WERI-Rb-1 (cell line): ENCODE results near the gene CDH4.

Experiments used
- DNase-seq: peaks from one replicate; pipeline ENCODE4 v3.0.0-alpha.2; 2020
- H3K27ac ChIP-seq: fragments of 250-450 bp; sonication (Bioruptor Pico); 2 replicates; pipeline ENCODE4 v1.5.1; 2020; ENCODE audit warnings: mild to moderate bottlenecking, moderate library complexity
- H3K27me3 ChIP-seq: fragments of 250-450 bp; sonication (Bioruptor Pico); 2 replicates; pipeline ENCODE4 v1.5.1; 2021; ENCODE audit warnings: mild to moderate bottlenecking, low read depth, moderate library complexity; ENCODE audit not compliant: insufficient read depth, severe bottlenecking
- H3K36me3 ChIP-seq: fragments of 250-450 bp; sonication (Bioruptor Pico); 2 replicates; pipeline ENCODE4 v1.5.1; 2020; ENCODE audit warnings: mild to moderate bottlenecking, moderate library complexity
- H3K4me3 ChIP-seq: 2 replicates; pipeline ENCODE4 v1.5.1; 2011; ENCODE audit warnings: low read depth, mild to moderate bottlenecking, control low read depth, low read length
- H3K9me3 ChIP-seq: fragments of 250-450 bp; sonication (Bioruptor Pico); 2 replicates; pipeline ENCODE4 v1.5.1; 2021; ENCODE audit warnings: mild to moderate bottlenecking, moderate library complexity; ENCODE audit not compliant: severe bottlenecking
- CTCF ChIP-seq: IDR thresholded peaks from 2 replicates; pipeline ENCODE4 v1.5.1; 2011; ENCODE audit warnings: low read depth, mild to moderate bottlenecking, control low read depth, inconsistent platforms, low read length

The CDH4 gene

GRCh38 chr20:61923371-61924166, 671.5 kb downstream of the CDH4 start:
- Histone ChIP-seq H3K4me3 (no peak overlapping the region), H3K36me3 (no peaks in the 10 kb centered on the region), H3K9me3 (no peaks in the 10 kb centered on the region), H3K27ac (no peak overlapping the region), H3K27me3 (no peaks in the 10 kb centered on the region)
- TF ChIP-seq CTCF: no peak
- DNase-seq: no peak

- no peak overlapping the region for H3K27ac ChIP-seq
- H3K27me3 ChIP-seq: no peaks in the 10 kb centered on the region
- H3K9me3 ChIP-seq: no peaks in the 10 kb centered on the region
- no peak overlapping the region for H3K4me3 ChIP-seq
- no peak for TF ChIP-seq CTCF
- no peak for DNase-seq
- no peaks in the 10 kb centered on the region for H3K36me3 ChIP-seq
Measured at GRCh38 chr20:61924211-61924857, 672.3 kb downstream of the CDH4 start.

DNA sequence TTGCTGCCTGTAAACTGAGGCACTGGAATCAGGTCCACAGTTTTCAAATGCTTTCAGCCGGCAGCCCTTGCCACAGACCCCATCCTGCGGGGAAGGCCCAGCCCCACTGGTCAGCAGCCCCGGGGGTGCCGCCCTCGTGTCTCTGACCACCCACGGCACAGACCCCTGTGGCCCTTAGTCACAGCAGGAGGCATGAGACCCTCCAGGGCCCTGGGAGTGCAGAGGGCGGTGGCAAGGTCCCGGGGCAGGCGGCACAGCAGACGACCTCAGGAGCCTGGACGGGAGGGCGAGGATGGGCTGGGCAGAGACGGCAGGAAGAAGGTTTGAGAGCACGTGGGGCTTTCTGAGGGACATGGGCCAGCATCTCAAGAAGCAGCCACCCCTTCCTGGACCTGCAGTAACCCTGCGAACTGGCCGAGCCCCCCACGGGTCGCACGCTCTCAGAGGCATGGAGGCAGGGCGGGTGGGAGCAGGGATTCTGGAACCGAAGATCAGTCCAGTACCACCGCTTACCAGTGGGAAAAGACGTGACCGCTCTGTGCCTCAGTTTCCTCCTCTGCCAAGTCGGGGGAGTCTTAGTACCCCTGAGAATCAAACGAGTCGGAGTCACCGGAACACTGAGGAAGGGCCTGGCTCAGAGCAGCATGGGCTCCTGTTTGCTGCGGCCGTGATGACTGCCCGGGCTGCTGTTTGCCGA, 672.9 kb downstream of the CDH4 start:
- DNase-seq: no peak
- Histone ChIP-seq H3K27me3 (no peaks in the 10 kb centered on the region), H3K36me3 (no peaks in the 10 kb centered on the region), H3K27ac (no peak overlapping the region), H3K9me3 (no peaks in the 10 kb centered on the region), H3K4me3 (no peak overlapping the region)
- no peak for TF ChIP-seq CTCF

DNA sequence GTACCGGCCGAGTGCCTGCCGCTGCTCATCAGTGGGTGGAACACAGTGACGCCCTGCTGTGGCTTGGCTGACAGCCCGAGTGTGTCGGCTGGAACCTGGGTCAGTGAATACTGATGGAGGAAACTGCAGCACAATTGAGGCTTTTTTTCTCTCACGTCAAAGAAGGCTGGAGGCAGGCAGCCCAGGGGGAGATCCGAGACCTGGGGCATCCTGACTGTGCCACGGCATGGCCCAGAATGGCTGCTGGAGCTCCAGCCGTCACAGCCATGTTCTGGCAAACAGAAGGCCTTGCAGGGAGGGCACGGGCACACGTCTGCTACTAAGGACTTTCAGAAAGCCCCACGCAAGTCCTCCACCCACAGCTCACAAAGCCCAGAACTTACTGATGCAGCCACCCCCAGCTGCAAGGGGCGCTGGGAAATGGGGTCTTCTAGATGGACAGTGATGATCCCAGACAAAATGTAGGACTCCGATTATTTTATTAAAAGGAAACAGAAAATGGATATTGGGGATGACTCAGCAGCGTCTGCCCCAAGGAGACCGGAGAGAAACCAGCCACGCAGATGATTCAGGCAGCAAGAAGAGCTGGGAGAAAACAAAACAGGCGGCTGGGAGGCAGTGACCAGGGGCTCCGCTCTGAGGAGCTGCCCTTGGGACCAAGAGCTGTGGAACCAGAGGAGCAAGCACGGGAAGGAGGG, 673.6 kb downstream of the CDH4 start:
- Histone ChIP-seq H3K9me3 (no peaks in the 10 kb centered on the region), H3K4me3 (no peak overlapping the region), H3K27me3 (no peaks in the 10 kb centered on the region), H3K36me3 (no peaks in the 10 kb centered on the region), H3K27ac (no peak overlapping the region)
- no peak for TF ChIP-seq CTCF
- no peak for DNase-seq

DNA sequence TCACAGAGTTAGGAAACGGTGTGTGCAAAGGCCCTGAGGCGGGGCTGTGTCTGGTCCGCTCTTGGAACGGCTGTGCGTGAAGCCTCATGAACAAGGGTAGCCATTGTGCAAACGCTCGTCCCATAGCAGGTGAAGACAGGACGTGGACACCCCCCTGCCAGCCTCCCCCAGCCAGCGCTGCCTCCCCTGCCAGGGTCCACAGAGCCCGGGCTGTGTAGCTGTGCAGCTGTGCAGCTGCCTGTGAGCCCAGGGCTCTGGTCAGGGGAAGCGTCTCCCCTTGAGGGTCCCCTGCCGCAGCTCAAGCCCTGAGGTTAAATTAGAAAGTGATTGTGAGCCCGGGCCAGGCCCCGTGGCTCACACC, 674.2 kb downstream of the CDH4 start:
- Histone ChIP-seq H3K27ac (no peak overlapping the region), H3K27me3 (no peaks in the 10 kb centered on the region), H3K4me3 (no peak overlapping the region), H3K9me3 (no peaks in the 10 kb centered on the region), H3K36me3 (no peaks in the 10 kb centered on the region)
- no peak for DNase-seq
- TF ChIP-seq CTCF: no peak
